ENCODE data around the gene TGFBI. TPM values are rescaled to one million over a fixed set of nuclear protein-coding genes. Genes with fewer than 3 reads are reported as not detected.

Gene TGFBI
- total and polyA plus RNA-seq, 2 donors = 76.8 to 294 TPM

- Histone ChIP-seq H3K4me1 (ENCODE audit: control insufficient read depth in 2 of 2, insufficient read depth in 2 of 2, low read length in 2 of 2) (peaks cover 0 to 8% of the 10 kb centered on the region in 2 donors), H3K9me3 (ENCODE audit: control insufficient read depth in 2 of 2, insufficient read depth in 1 of 2, low read length in 1 of 2) (no peaks in the 10 kb centered on the region), H3K27ac (ENCODE audit: low read depth in 1 of 2, low read length in 1 of 2) (peak overlapping the region; percentile 15 to 64), H3K36me3 (ENCODE audit: control insufficient read depth in 2 of 2, insufficient read depth in 2 of 2, low read length in 1 of 2) (no peaks in the 10 kb centered on the region), H3K27me3 (ENCODE audit: control insufficient read depth in 2 of 2, insufficient read depth in 1 of 2, low read length in 1 of 2) (peaks cover 0 to 2% of the 10 kb centered on the region in 2 donors), H3K4me3 (ENCODE audit: low read length in 2 of 2) (no peak overlapping the region)
- 79% methylated on average over 2 of the region's 2 CpGs for WGBS
- no peak for DNase-seq (ENCODE audit: low read depth in 6 of 9, low spot score in 9 of 9)
Measured at GRCh38 chr5:136020001-136020382, 8.8 kb upstream of the TGFBI start.

- H3K27me3 ChIP-seq (ENCODE audit: control insufficient read depth in 2 of 2, insufficient read depth in 1 of 2, low read length in 1 of 2) = peaks cover 0 to 2% of the 10 kb centered on the region in 2 donors
- WGBS = 80% methylated on average over 10 of the region's 10 CpGs
- H3K4me3 ChIP-seq (ENCODE audit: low read length in 2 of 2) = no peak overlapping the region
- H3K27ac ChIP-seq (ENCODE audit: low read depth in 1 of 2, low read length in 1 of 2) = peak overlapping the region in 1 of 2 donors; percentile 64
- H3K9me3 ChIP-seq (ENCODE audit: control insufficient read depth in 2 of 2, insufficient read depth in 1 of 2, low read length in 1 of 2) = no peaks in the 10 kb centered on the region
- peaks cover 0 to 8% of the 10 kb centered on the region in 2 donors for H3K4me1 ChIP-seq (ENCODE audit: control insufficient read depth in 2 of 2, insufficient read depth in 2 of 2, low read length in 2 of 2)
- no peaks in the 10 kb centered on the region for H3K36me3 ChIP-seq (ENCODE audit: control insufficient read depth in 2 of 2, insufficient read depth in 2 of 2, low read length in 1 of 2)
- DNase-seq (ENCODE audit: low read depth in 6 of 9, low spot score in 9 of 9) = peak in 1 of 9 donors; percentile 28
Measured at GRCh38 chr5:136020383-136021015, 8.3 kb upstream of the TGFBI start.

GRCh38 chr5:136021016-136021405 is 7.8 kb upstream of the TGFBI start:
- no peaks in the 10 kb centered on the region for H3K36me3 ChIP-seq (ENCODE audit: control insufficient read depth in 2 of 2, insufficient read depth in 2 of 2, low read length in 1 of 2)
- no peak overlapping the region for H3K4me3 ChIP-seq (ENCODE audit: low read length in 2 of 2)
- peaks cover 0 to 3% of the 10 kb centered on the region in 2 donors for H3K27me3 ChIP-seq (ENCODE audit: control insufficient read depth in 2 of 2, insufficient read depth in 1 of 2, low read length in 1 of 2)
- no peak overlapping the region for H3K27ac ChIP-seq (ENCODE audit: low read depth in 1 of 2, low read length in 1 of 2)
- H3K9me3 ChIP-seq (ENCODE audit: control insufficient read depth in 2 of 2, insufficient read depth in 1 of 2, low read length in 1 of 2) = no peaks in the 10 kb centered on the region
- 81% methylated on average over 4 of the region's 4 CpGs for WGBS
- peaks cover 0 to 8% of the 10 kb centered on the region in 2 donors for H3K4me1 ChIP-seq (ENCODE audit: control insufficient read depth in 2 of 2, insufficient read depth in 2 of 2, low read length in 2 of 2)
- no peak for DNase-seq (ENCODE audit: low read depth in 6 of 9, low spot score in 9 of 9)

- Histone ChIP-seq H3K4me1 (ENCODE audit: control insufficient read depth in 2 of 2, insufficient read depth in 2 of 2, low read length in 2 of 2) (peaks cover 0 to 8% of the 10 kb centered on the region in 2 donors), H3K27ac (ENCODE audit: low read depth in 1 of 2, low read length in 1 of 2) (no peak overlapping the region), H3K9me3 (ENCODE audit: control insufficient read depth in 2 of 2, insufficient read depth in 1 of 2, low read length in 1 of 2) (no peaks in the 10 kb centered on the region), H3K27me3 (ENCODE audit: control insufficient read depth in 2 of 2, insufficient read depth in 1 of 2, low read length in 1 of 2) (peaks cover 0 to 20% of the 10 kb centered on the region in 2 donors), H3K36me3 (ENCODE audit: control insufficient read depth in 2 of 2, insufficient read depth in 2 of 2, low read length in 1 of 2) (no peaks in the 10 kb centered on the region), H3K4me3 (ENCODE audit: low read length in 2 of 2) (no peak overlapping the region)
- 96% methylated on average over 7 of the region's 7 CpGs for WGBS
- no peak for DNase-seq (ENCODE audit: low read depth in 6 of 9, low spot score in 9 of 9)
Measured at GRCh38 chr5:136022965-136023364, 5.8 kb upstream of the TGFBI start.

GRCh38 chr5:136023958-136024541 is 4.7 kb upstream of the TGFBI start:
- Histone ChIP-seq H3K27ac (ENCODE audit: low read depth in 1 of 2, low read length in 1 of 2) (no peak overlapping the region), H3K4me1 (ENCODE audit: control insufficient read depth in 2 of 2, insufficient read depth in 2 of 2, low read length in 2 of 2) (peaks cover 0 to 10% of the 10 kb centered on the region in 2 donors), H3K4me3 (ENCODE audit: low read length in 2 of 2) (no peak overlapping the region), H3K36me3 (ENCODE audit: control insufficient read depth in 2 of 2, insufficient read depth in 2 of 2, low read length in 1 of 2) (no peaks in the 10 kb centered on the region), H3K9me3 (ENCODE audit: control insufficient read depth in 2 of 2, insufficient read depth in 1 of 2, low read length in 1 of 2) (no peaks in the 10 kb centered on the region), H3K27me3 (ENCODE audit: control insufficient read depth in 2 of 2, insufficient read depth in 1 of 2, low read length in 1 of 2) (peaks cover 7 to 31% of the 10 kb centered on the region in 2 donors)
- WGBS = 78% methylated on average over 9 of the region's 9 CpGs
- no peak for DNase-seq (ENCODE audit: low read depth in 6 of 9, low spot score in 9 of 9)

- no peak for DNase-seq (ENCODE audit: low read depth in 6 of 9, low spot score in 9 of 9)
- no peaks in the 10 kb centered on the region for H3K9me3 ChIP-seq (ENCODE audit: control insufficient read depth in 2 of 2, insufficient read depth in 1 of 2, low read length in 1 of 2)
- WGBS = 98% methylated on average over 2 of the region's 2 CpGs
- no peak overlapping the region for H3K27ac ChIP-seq (ENCODE audit: low read depth in 1 of 2, low read length in 1 of 2)
- H3K4me1 ChIP-seq (ENCODE audit: control insufficient read depth in 2 of 2, insufficient read depth in 2 of 2, low read length in 2 of 2) = peaks cover 0 to 5% of the 10 kb centered on the region in 2 donors
- peaks cover 14 to 44% of the 10 kb centered on the region in 2 donors for H3K27me3 ChIP-seq (ENCODE audit: control insufficient read depth in 2 of 2, insufficient read depth in 1 of 2, low read length in 1 of 2)
- H3K36me3 ChIP-seq (ENCODE audit: control insufficient read depth in 2 of 2, insufficient read depth in 2 of 2, low read length in 1 of 2) = no peaks in the 10 kb centered on the region
- H3K4me3 ChIP-seq (ENCODE audit: low read length in 2 of 2) = no peak overlapping the region
Measured at GRCh38 chr5:136025900-136026299, 2.9 kb upstream of the TGFBI start.

GRCh38 chr5:136026636-136027035 is 2.2 kb upstream of the TGFBI start:
- Histone ChIP-seq H3K27ac (ENCODE audit: low read depth in 1 of 2, low read length in 1 of 2) (no peak overlapping the region), H3K4me3 (ENCODE audit: low read length in 2 of 2) (no peak overlapping the region), H3K27me3 (ENCODE audit: control insufficient read depth in 2 of 2, insufficient read depth in 1 of 2, low read length in 1 of 2) (peaks cover 14 to 44% of the 10 kb centered on the region in 2 donors), H3K9me3 (ENCODE audit: control insufficient read depth in 2 of 2, insufficient read depth in 1 of 2, low read length in 1 of 2) (no peaks in the 10 kb centered on the region), H3K36me3 (ENCODE audit: control insufficient read depth in 2 of 2, insufficient read depth in 2 of 2, low read length in 1 of 2) (no peaks in the 10 kb centered on the region), H3K4me1 (ENCODE audit: control insufficient read depth in 2 of 2, insufficient read depth in 2 of 2, low read length in 2 of 2) (peaks cover 0 to 2% of the 10 kb centered on the region in 2 donors)
- 93% methylated on average over 3 of the region's 3 CpGs for WGBS
- DNase-seq (ENCODE audit: low read depth in 6 of 9, low spot score in 9 of 9) = no peak

GRCh38 chr5:136027311-136027710 is 1.5 kb upstream of the TGFBI start:
- H3K9me3 ChIP-seq (ENCODE audit: control insufficient read depth in 2 of 2, insufficient read depth in 1 of 2, low read length in 1 of 2) = no peaks in the 10 kb centered on the region
- no peaks in the 10 kb centered on the region for H3K36me3 ChIP-seq (ENCODE audit: control insufficient read depth in 2 of 2, insufficient read depth in 2 of 2, low read length in 1 of 2)
- no peak overlapping the region for H3K4me3 ChIP-seq (ENCODE audit: low read length in 2 of 2)
- no peak for DNase-seq (ENCODE audit: low read depth in 6 of 9, low spot score in 9 of 9)
- no peak overlapping the region for H3K27ac ChIP-seq (ENCODE audit: low read depth in 1 of 2, low read length in 1 of 2)
- peaks cover 14 to 44% of the 10 kb centered on the region in 2 donors for H3K27me3 ChIP-seq (ENCODE audit: control insufficient read depth in 2 of 2, insufficient read depth in 1 of 2, low read length in 1 of 2)
- H3K4me1 ChIP-seq (ENCODE audit: control insufficient read depth in 2 of 2, insufficient read depth in 2 of 2, low read length in 2 of 2) = peaks cover 0 to 2% of the 10 kb centered on the region in 2 donors
- 96% methylated on average over 4 of the region's 4 CpGs for WGBS

- Histone ChIP-seq H3K36me3 (ENCODE audit: control insufficient read depth in 2 of 2, insufficient read depth in 2 of 2, low read length in 1 of 2) (no peaks in the 10 kb centered on the region), H3K9me3 (ENCODE audit: control insufficient read depth in 2 of 2, insufficient read depth in 1 of 2, low read length in 1 of 2) (no peaks in the 10 kb centered on the region), H3K27me3 (ENCODE audit: control insufficient read depth in 2 of 2, insufficient read depth in 1 of 2, low read length in 1 of 2) (peaks cover 14 to 44% of the 10 kb centered on the region in 2 donors), H3K27ac (ENCODE audit: low read depth in 1 of 2, low read length in 1 of 2) (no peak overlapping the region), H3K4me1 (ENCODE audit: control insufficient read depth in 2 of 2, insufficient read depth in 2 of 2, low read length in 2 of 2) (peaks cover 0 to 2% of the 10 kb centered on the region in 2 donors), H3K4me3 (ENCODE audit: low read length in 2 of 2) (no peak overlapping the region)
- no peak for DNase-seq (ENCODE audit: low read depth in 6 of 9, low spot score in 9 of 9)
- WGBS = 74% methylated on average over 3 of the region's 3 CpGs
Measured at GRCh38 chr5:136028090-136028489, 698 bp upstream of the TGFBI start.
